Tibial artery (tissue), 4 donors: ENCODE results near the gene NCBP2L.

ENCODE experiments used
- DNase-seq, 2 donors: peaks; one replicate each; pipeline ENCODE4 v3.0.0-alpha.2; 2019
- H3K27ac ChIP-seq, 2 donors: fragments of 200-600 bp; sonication (generic) in 1 of 2; 1 replicate in 1 of 2; 2 replicates in 1 of 2; pipeline ENCODE4 v1.5.1; 2018 to 2019; ENCODE audit warnings: mild to moderate bottlenecking in 1 of 2
- H3K27me3 ChIP-seq, 2 donors: fragments of 200-600 bp; sonication (generic) in 1 of 2; one replicate each; pipeline versions ENCODE4 v1.5.1 to v1.6.0; 2016 to 2019
- H3K36me3 ChIP-seq, 3 donors: fragments of 200-600 bp; sonication (generic) in 2 of 3; one replicate each; pipeline ENCODE4 v1.5.1; 2016 to 2019; ENCODE audit warnings: mild to moderate bottlenecking in 2 of 3
- H3K4me1 ChIP-seq, 4 donors: fragments of 200-600 bp; sonication (generic) in 2 of 4; 1 replicate in 3 of 4; 2 replicates in 1 of 4; pipeline ENCODE4 v1.5.1; 2016 to 2019
- H3K4me3 ChIP-seq, 2 donors: fragments of 200-600 bp; sonication (generic) in 1 of 2; 1 replicate in 1 of 2; 2 replicates in 1 of 2; pipeline ENCODE4 v1.5.1; 2018 to 2019; ENCODE audit warnings: mild to moderate bottlenecking in 2 of 2
- H3K9me3 ChIP-seq, 3 donors: fragments of 200-600 bp; sonication (generic) in 1 of 3; one replicate each; pipeline ENCODE4 v1.5.1; 2016 to 2019
- CTCF ChIP-seq, 2 experiments: fragments of 200-600 bp in 1 of 2; fragments of 450-650 bp in 1 of 2; IDR thresholded peaks; one replicate each; pipeline ENCODE4 v1.5.1; 2017 to 2019; ENCODE audit warnings: antibody characterized with exemption in 2 of 2, mild to moderate bottlenecking in 1 of 2, moderate library complexity in 1 of 2
- intact Hi-C: fragments of 100-400 bp; cut with DNase I; formaldehyde crosslinking; loops from one replicate; pipeline ENCODE4 v1.15.0; 2023; ENCODE audit warnings: low total_unique reads

NCBP2L gene

GRCh38 chrX:107834275-107835201, 57.0 kb downstream of the NCBP2L start:
- no peak overlapping the region for H3K4me3 ChIP-seq
- TF ChIP-seq CTCF (IDR thresholded peaks at IDR 0.05) = no peak
- no peaks in the 10 kb centered on the region for H3K4me1 ChIP-seq
- intact Hi-C loops = no loop called here
- H3K27ac ChIP-seq = no peak overlapping the region
- H3K27me3 ChIP-seq = no peaks in the 10 kb centered on the region
- no peaks in the 10 kb centered on the region for H3K36me3 ChIP-seq
- no peaks in the 10 kb centered on the region for H3K9me3 ChIP-seq
- DNase-seq = no peak

- TF ChIP-seq CTCF (IDR thresholded peaks at IDR 0.05) = no peak
- Histone ChIP-seq H3K27me3 (no peaks in the 10 kb centered on the region), H3K4me3 (no peak overlapping the region), H3K4me1 (no peaks in the 10 kb centered on the region), H3K9me3 (no peaks in the 10 kb centered on the region), H3K36me3 (peaks cover 4 to 7% (median 5%) of the 10 kb centered on the region in 3 donors), H3K27ac (no peak overlapping the region)
- intact Hi-C loops = no loop called here
- DNase-seq = no peak
Measured at GRCh38 chrX:107836958-107837357, 59.4 kb downstream of the NCBP2L start.

GRCh38 chrX:107840971-107841370, 63.4 kb downstream of the NCBP2L start:
- Histone ChIP-seq H3K27ac (no peak overlapping the region), H3K9me3 (no peaks in the 10 kb centered on the region), H3K4me3 (no peak overlapping the region), H3K36me3 (peaks cover 4 to 7% (median 5%) of the 10 kb centered on the region in 3 donors), H3K27me3 (no peaks in the 10 kb centered on the region), H3K4me1 (peaks cover 0 to 12% (median 0%) of the 10 kb centered on the region in 4 donors)
- no peak for DNase-seq
- no peak for TF ChIP-seq CTCF (IDR thresholded peaks at IDR 0.05)
- intact Hi-C loops = no loop called here

- H3K27me3 ChIP-seq = no peaks in the 10 kb centered on the region
- H3K36me3 ChIP-seq = peaks cover 4 to 13% (median 5%) of the 10 kb centered on the region in 3 donors
- TF ChIP-seq CTCF (IDR thresholded peaks at IDR 0.05) = no peak
- H3K4me3 ChIP-seq = no peak overlapping the region
- no peak overlapping the region for H3K27ac ChIP-seq
- H3K9me3 ChIP-seq = no peaks in the 10 kb centered on the region
- intact Hi-C loops = no loop called here
- DNase-seq = no peak
- peaks cover 0 to 12% (median 0%) of the 10 kb centered on the region in 4 donors for H3K4me1 ChIP-seq
Measured at GRCh38 chrX:107842715-107843400, 65.3 kb downstream of the NCBP2L start.
